ENCODE measurements around the gene NDUFAF2.
A peak's percentile ranks its signal among the peaks of the same experiment; 100 is the strongest.
"Not testable (repeated sequence)": the region's sequence is repeated elsewhere in the genome, so short reads cannot be mapped to it uniquely, and the experiment has no call there.

The NDUFAF2 gene

DNA sequence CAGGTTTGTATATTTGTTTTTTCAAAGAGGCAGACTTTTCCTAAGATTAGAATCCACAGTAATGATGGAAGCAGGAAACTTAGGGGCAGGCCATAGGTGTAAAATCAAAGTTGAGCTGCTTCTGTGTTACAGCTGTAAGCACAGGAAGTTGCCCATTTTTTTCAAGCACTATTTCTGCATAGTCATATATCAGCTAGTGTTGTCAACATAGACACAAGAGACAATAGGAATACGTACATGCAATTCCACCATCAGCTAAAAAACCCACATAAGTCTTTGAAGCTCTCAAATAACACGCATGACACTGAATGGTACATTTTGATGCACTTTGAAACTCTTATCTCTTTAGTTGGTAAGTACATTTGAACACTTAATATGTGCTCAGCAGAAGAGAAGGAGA is 237.4 kb downstream of the NDUFAF2 start:
- DNase-seq = no peak

DNA sequence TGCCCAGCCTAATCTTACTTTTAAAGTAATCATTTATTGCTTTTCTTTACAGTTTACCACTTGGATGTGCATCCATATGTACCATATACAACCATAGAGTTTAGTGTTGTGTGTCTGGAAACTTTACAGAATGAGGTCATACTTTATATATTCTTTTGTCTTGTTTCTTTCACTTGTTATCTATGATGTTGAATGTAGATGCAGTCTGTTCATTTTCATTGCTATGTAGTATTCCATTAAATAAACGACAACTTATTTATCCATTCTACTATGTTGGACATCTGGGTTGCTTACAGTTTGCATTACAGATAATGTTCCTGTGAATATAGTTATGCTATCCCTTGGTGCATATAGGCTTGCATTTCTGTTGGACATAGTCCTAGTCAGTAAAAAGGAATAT is 238.5 kb downstream of the NDUFAF2 start:
- no peak for DNase-seq

DNA sequence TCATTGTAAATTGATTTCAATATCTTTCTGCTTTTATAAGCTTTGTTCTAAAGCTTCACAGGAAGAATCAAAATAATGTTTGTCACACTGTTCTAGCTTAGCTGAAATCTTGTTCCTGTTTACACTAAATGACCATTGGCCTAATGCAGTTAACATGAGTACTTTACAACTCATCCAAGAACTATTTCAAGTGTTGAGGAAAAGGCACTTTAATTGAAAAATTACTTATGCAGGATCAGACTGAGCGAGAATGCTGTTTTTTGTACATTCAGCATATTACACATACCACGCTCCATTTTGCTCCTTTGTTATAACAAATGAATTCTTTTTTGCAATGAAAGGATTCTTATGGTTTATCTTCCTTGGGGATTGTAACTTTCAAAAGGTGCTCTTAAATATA is 239.7 kb downstream of the NDUFAF2 start:
- no peak for DNase-seq

DNA sequence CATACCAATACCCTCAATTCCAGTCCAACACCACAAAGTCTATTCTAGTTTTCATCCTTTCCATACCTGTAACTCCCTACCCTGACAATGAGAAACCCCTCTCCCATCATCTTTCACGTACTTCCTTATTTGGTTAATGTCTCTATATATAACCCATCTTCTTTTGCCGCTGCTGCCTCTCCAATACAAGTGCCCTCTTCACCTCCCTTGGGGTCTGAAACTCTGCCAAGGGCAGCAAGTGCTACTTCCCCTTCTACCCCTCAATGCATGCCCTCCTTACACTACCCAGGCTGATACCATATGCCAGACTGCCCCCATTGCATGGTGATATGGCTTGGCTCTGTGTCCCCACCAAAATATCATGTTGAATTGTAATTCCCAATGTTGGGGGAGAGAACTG is 241.6 kb downstream of the NDUFAF2 start:
- no peak for DNase-seq

DNA sequence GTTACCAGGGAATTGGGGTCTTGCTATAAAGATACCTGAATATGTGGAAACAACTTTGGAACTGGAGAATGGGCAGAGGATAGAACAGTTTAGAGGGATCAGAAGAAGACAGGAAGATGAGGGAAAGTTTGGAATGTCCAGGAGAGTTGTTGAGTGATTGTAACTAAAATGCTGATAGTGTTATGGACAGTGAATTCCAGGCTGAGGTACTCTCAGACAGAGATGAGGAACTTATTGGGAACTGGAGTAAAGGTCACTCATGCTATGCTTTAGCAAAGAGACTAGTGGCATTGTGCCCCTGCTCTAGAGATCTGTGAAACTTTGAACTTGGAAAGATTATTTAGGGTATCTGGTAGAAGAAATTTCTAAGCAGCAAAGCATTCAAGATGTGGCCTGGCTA is 242.3 kb downstream of the NDUFAF2 start:
- not testable (repeated sequence) for DNase-seq

DNA sequence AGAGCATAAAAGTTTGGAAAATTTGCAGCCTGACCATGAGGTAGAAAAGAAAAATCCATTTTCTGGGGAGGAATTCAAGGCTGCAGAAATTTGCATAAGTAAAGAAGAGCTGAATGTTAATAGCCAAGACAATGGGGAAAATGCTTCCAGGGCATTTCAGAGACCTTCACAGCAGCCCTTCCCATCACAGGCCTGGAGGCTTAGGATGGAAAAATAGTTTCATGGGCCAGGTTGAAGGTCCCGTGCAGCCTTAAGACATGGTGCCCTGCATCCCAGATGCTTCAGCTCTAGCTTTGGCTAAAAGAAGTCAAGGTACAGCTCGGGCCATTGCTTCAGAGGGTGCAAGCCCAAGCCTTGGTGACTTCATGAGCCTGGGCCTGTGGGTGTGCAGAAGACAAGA is 242.8 kb downstream of the NDUFAF2 start:
- DNase-seq = not testable (repeated sequence)

DNA sequence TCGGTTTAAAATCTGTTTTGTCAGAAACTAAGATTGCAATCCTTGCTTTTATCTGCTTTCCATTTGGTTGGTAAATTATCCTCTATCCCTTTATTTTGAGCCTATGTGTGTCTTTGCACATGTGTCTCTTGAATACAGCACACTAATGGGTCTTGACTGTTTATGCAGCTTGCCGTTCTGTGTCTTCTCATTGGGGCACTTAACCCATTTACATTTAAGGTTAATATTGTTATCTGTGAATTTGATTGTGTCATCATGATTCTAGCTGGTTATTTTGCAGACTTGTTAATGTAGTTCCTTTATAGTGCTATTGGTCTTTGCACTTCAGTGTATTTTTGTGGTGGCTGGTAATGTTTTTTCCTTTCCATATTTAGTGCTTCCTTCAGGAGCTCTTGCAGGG is 253.6 kb downstream of the NDUFAF2 start:
- no peak for DNase-seq

DNA sequence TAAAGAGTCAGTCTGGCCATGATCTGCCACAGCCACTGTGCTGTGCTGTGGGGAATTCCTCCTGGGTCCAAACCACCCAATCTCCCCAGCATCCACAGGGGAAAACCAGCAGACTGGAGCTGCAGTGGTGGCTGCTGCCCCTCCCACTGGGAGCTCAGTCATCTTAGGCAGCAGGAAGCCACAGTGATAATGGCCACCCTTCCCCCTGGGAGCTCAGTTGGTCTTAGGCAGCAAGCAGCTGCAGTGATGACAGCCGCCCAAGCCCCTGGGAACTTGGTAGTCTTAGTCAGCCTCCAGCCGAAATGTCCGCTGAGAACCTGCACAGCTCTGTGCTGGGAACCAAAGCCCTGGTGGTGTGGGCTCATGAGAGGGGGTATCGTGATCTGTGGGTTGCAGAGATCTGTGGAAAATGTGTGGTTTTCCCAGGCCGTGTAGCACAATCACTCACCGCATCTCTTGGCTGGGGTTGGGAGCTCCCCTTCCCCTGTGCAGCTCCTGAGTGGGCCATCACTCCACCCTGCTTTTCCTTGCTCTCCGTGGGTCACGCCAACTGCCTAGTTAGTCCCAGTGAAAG is 255.7 kb downstream of the NDUFAF2 start:
- DNase-seq = peak; percentile 9

DNA sequence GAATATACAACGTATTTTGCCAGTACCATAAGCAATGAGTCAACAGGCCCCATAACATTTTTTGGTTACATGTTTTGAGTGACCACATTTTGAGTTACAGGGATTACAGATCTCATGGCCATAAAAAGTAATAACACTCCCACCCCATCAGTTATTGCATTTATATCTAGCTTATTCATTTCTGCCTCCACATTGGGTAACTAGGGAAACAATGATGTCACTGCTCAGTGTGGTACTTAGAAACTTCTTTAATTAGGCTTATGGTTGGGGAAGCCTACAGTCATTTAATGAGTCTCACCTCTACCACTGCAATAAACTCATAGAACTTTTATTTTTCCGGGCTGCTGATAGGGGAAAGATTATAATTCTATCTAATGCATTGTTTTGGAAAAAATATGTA is 257.2 kb downstream of the NDUFAF2 start:
- DNase-seq = peak; percentile 87

Data from activated CD4-positive, alpha-beta T cell treated with anti-CD3 and anti-CD28 coated beads, Interleukin-2, amount 50 U/mL, for 16 hours (primary cell).